Suppressor macrophage (primary cell): ENCODE results near the gene B3GNT3.
A peak's percentile ranks its signal among the peaks of the same experiment; 100 is the strongest.

Experiments
- DNase-seq, 4 experiments: peaks; one replicate each; pipeline ENCODE4 v3.0.0-alpha.2; 2020 to 2022
- total RNA-seq, 17 experiments: gene quantifications; one replicate each; lab custom pipeline; 2026; ENCODE audit warnings: mixed read lengths in 6 of 17, inconsistent platforms in 3 of 17; lab: John Stamatoyannopoulos, UW

Gene B3GNT3, protein sequence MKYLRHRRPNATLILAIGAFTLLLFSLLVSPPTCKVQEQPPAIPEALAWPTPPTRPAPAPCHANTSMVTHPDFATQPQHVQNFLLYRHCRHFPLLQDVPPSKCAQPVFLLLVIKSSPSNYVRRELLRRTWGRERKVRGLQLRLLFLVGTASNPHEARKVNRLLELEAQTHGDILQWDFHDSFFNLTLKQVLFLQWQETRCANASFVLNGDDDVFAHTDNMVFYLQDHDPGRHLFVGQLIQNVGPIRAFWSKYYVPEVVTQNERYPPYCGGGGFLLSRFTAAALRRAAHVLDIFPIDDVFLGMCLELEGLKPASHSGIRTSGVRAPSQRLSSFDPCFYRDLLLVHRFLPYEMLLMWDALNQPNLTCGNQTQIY
- 0 to 0.88 (median 0) reads per million in 17 experiments for total RNA-seq

DNA sequence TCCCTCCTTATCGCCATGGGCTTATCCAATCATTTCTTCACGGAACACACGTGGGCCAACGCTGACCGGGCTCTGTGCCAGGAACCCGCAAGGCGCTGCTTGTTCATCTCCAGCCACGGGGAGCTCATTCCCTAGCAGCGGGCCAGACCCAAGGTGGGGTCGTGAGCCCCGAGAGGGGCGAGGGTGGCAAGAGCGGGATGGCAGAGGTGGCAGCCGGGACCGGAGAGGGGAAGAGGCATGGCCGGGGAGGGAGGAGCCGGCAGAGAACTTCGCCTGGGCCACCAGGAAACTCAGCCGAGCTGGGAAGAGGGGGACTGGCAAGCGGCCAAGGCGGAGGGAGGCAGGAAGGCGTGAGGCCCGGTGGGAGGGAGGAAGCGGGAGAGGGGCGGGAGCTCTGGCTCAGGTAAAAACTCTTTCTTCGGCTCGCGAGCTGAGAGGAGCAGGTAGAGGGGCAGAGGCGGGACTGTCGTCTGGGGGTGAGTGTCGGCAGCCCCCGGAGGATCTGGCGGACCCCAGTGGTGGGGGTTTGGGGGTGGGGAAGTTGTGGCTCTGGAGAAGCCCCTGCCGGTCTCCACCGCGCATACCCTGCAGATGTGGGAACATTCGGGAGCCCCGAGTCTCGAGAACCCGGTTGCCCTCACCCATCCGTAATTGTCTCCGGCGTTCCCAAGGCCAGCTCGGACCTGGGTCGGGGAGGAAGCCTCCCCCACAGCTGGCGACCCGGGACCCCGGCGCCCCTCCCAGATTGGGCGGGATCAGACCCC, at the start of gene B3GNT3:
TSS of gene B3GNT3 (plus strand) at position 408 of the 764 bp plus-strand sequence. CDS start 12,670 bp downstream, outside the sequence.
- peak; percentile 29 to 69 (median 48) for DNase-seq

GRCh38 chr19:17747205-17748098, 47.5 kb upstream of the B3GNT3 start:
- DNase-seq, result peak; percentile 97 to 99 (median 98)

DNA sequence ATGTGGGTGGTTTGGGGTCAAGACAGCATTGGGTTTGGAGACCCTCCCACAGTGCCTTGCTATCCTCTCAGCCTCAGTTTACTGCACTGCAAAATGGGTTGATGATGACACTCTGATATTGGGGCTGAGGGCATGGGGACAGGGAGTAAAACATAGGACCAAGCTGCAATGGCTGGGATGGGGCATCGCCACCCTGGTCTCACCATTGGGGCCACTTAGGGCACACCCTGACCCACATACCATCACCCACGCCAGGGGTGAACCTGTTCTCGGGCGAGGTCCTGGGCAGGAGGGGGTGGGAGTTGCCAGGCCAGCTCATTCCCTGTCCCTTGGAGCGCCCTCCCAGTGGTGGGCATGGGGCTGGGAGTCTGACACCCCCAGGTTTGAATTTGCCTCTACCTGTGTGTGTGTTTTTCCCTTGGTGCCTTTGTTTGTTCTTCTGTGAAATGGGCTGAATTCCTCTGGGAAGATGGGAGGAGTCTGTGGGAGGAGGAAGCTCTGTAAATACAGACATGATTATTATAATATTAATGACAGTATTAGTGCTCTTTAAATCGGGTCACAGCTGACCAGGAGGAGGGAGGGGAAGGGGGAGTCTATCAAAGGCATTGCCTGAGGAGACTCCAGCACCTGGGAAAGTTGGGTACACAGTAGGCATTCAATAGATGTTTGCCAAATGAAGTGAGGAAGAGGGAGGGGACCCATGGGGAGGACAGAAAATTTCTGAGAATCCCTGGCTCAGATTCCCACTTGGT, 45.9 kb upstream of the B3GNT3 start:
- DNase-seq, result no peak

- DNase-seq, result peak in 3 of 4 experiments; percentile 22 to 34 (median 33)
Observed at GRCh38 chr19:17749912-17750317, 45.0 kb upstream of the B3GNT3 start.

DNA sequence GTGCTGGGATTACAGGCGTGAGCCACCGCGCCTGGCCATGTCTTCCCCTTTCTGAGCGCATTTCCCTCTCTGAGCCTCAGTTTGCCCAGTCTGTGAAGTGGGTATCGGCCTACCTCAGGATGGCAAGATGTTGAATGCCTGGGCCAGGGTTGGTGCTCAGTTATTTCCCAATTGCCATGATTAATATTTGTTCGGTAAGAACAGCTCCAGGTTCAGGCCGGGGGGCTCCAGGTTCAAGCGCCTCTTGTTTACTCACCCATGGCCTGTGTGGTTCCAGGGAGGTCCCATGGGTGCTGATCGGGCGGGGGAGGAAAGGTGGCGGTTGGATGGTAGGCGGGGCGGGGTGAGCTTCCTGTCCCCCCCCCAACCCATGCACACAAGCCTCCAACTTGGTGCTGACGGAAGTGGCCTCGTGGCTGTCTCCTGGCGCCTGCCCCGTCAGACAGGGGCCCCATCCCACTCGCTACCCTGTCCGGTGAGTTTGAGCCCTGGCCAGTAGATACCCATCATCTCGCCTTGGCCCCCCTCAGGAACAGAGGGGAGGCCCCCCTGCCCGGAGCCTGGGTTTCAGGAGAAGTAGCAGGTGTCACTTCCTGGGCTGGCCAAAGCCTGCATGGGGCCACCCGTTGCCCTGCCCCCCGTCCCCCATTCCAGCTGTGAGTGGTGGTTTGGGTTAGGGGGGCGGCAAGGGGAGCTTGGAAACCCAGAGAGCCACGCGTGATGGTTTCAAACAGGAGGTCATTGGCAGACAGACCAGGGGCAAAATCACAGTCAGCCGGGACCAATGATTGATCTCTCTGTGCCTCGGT, 43.6 kb upstream of the B3GNT3 start, which contains the start of gene FCHO1:
TSS of gene FCHO1 (plus strand) at position 375 of the 809 bp plus-strand sequence. CDS start 3,688 bp downstream, outside the sequence.
- peak; percentile 64 to 82 (median 76) for DNase-seq

- DNase-seq, result peak; percentile 25 to 45 (median 40)
Observed at GRCh38 chr19:17751912-17752273, 43.0 kb upstream of the B3GNT3 start.

GRCh38 chr19:17752865-17753639, 41.9 kb upstream of the B3GNT3 start:
- DNase-seq, result no peak

DNA sequence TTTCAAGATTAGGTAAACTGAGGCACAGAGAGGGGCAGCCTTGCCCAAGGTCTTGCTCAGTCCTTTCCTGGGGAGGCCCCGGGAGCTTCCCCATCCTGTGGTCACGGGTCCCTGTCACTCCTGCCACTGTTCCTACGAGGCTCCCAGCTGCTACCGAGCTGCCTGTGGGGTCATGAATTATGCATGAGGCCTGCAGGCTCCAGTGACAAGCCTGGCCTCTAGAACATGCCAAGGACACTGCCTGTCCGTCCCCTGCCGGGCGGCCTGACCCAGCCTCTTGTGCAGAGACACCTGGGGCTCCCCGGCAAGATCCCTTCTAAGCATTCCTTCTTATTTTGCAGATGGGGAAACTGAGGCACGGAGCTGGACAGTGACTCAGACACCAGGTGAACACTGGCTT, 41.0 kb upstream of the B3GNT3 start:
- DNase-seq, result peak; percentile 26 to 48 (median 38)

- peak; percentile 40 to 75 (median 70) for DNase-seq
Observed at GRCh38 chr19:17754634-17755442, 40.1 kb upstream of the B3GNT3 start.

GRCh38 chr19:17755443-17755890, 39.5 kb upstream of the B3GNT3 start:
- no peak for DNase-seq

GRCh38 chr19:17755977-17756670, 38.8 kb upstream of the B3GNT3 start:
- peak in 1 of 4 experiments; percentile 35 for DNase-seq

- DNase-seq, result no peak
Observed at GRCh38 chr19:17757125-17757524, 37.8 kb upstream of the B3GNT3 start.

GRCh38 chr19:17758515-17758914, 36.4 kb upstream of the B3GNT3 start:
- DNase-seq, result no peak

GRCh38 chr19:17761148-17761547, 33.8 kb upstream of the B3GNT3 start:
- no peak for DNase-seq

DNA sequence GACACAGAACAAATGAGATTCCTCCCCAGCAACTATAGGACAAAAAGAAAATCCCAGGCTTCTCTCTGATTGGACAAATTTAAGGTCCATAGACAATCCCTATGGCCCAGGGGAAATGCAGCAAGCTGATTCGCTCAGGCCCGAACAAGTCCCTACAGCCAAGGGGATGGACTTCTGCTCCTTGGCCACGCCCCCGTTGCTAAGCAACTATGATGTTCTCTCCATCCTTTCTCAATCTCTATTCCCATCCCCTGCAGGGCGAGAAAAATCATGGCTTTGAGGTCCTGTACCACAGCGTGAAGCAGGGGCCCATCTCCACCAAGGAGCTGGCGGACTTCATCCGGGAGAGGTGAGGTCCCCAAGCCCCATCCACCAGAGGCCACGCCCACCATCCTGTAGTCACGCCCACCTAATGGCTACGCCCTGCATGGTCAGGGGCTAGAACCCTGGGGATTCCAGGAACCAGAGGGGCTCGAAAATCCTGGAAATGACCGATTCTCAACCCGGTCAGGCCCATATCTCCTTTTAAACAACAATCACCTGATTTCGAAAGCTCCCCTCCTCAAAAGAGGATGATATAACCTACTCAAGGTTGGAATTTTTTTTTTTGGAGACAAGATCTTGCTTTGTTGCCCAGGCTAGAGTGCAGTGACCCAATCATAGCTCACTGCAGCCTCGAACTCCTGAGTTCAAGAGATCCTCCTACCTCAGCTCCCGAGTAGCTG, 32.3 kb upstream of the B3GNT3 start:
- DNase-seq, result peak; percentile 42 to 75 (median 66)

DNA sequence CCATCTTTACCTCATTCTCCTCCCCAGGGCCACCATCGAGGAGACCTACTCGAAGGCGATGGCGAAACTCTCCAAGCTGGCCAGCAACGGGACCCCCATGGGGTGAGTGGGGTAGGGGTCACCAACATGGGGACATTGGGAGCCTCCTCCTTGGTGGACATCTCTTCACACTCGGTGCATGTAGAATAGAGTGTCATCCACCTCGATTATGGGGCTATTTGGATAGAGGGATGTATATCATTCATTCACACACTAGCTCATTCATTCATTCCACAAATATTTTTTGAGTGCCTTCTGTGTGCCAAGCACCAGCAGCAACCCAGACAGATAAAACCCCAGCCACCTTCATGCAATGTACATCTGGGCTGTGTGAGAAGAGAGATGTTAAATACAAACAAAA, 30.6 kb upstream of the B3GNT3 start:
- DNase-seq, result no peak

DNA sequence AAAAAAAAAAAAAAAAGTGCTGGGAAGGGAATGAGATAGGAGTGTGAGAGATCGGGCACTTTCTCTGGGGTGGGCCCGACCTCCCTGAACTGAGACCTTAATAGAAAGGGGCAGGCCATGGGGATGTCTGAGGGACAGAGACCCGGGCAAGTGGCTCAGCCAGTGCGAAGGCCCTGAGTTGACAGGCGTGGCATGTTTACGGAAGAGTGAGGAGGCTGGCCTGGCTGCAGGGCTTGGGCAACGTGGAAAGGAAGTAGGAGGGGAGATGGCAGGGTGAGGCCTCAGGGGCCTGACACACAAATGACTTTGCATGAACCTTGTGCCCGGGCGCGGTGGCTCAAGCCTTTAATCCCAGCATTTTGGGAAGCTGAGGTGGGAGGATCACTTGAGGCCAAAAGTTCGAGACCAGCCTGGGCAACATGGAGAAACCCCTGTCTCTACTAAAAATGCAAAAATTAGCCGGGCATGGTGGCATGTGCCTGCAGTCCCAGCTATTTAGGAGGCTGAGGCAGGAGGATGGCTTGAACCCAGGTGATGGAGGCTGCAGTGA, 29.8 kb upstream of the B3GNT3 start:
- peak; percentile 92 to 96 (median 96) for DNase-seq
